Measurements from ENCODE around the gene SLCO2A1.

The SLCO2A1 gene

GRCh38 chr3:134055661-134056060, 25.9 kb upstream of the SLCO2A1 start:
- no peak for DNase-seq
- Mint-ChIP-seq H3K27ac (no peak overlapping the region), H3K27me3 (no peaks in the 10 kb centered on the region), H3K4me3 (no peak overlapping the region), H3K36me3 (ENCODE audit: low read depth) (no peaks in the 10 kb centered on the region), H3K4me1 (ENCODE audit: low read depth) (peaks cover 3% of the 10 kb centered on the region), H3K9me3 (no peaks in the 10 kb centered on the region)

GRCh38 chr3:134054881-134055280, 25.2 kb upstream of the SLCO2A1 start:
- peaks cover 3% of the 10 kb centered on the region for H3K4me1 Mint-ChIP-seq (ENCODE audit: low read depth)
- no peaks in the 10 kb centered on the region for H3K9me3 Mint-ChIP-seq
- no peak for DNase-seq
- H3K4me3 Mint-ChIP-seq, result no peak overlapping the region
- no peak overlapping the region for H3K27ac Mint-ChIP-seq
- no peaks in the 10 kb centered on the region for H3K36me3 Mint-ChIP-seq (ENCODE audit: low read depth)
- H3K27me3 Mint-ChIP-seq, result no peaks in the 10 kb centered on the region

- Mint-ChIP-seq H3K36me3 (ENCODE audit: low read depth) (no peaks in the 10 kb centered on the region), H3K9me3 (no peaks in the 10 kb centered on the region), H3K27me3 (no peaks in the 10 kb centered on the region), H3K4me3 (no peak overlapping the region), H3K4me1 (ENCODE audit: low read depth) (peaks cover 3% of the 10 kb centered on the region), H3K27ac (no peak overlapping the region)
- no peak for DNase-seq
Observed at GRCh38 chr3:134054231-134054630, 24.5 kb upstream of the SLCO2A1 start.

GRCh38 chr3:134052370-134052769, 22.6 kb upstream of the SLCO2A1 start:
- Mint-ChIP-seq H3K27ac (no peak overlapping the region), H3K4me1 (ENCODE audit: low read depth) (peaks cover 3% of the 10 kb centered on the region), H3K4me3 (no peak overlapping the region), H3K36me3 (ENCODE audit: low read depth) (no peaks in the 10 kb centered on the region), H3K9me3 (no peaks in the 10 kb centered on the region), H3K27me3 (no peaks in the 10 kb centered on the region)
- no peak for DNase-seq

GRCh38 chr3:134049676-134050075, 20.0 kb upstream of the SLCO2A1 start:
- no peak for DNase-seq
- Mint-ChIP-seq H3K9me3 (peaks cover 16% of the 10 kb centered on the region), H3K27me3 (no peaks in the 10 kb centered on the region), H3K36me3 (ENCODE audit: low read depth) (no peaks in the 10 kb centered on the region), H3K4me3 (no peak overlapping the region), H3K27ac (no peak overlapping the region), H3K4me1 (ENCODE audit: low read depth) (no peaks in the 10 kb centered on the region)

- Mint-ChIP-seq H3K27ac (no peak overlapping the region), H3K9me3 (peaks cover 17% of the 10 kb centered on the region), H3K4me3 (no peak overlapping the region), H3K36me3 (ENCODE audit: low read depth) (no peaks in the 10 kb centered on the region), H3K4me1 (ENCODE audit: low read depth) (no peaks in the 10 kb centered on the region), H3K27me3 (no peaks in the 10 kb centered on the region)
- no peak for DNase-seq
Observed at GRCh38 chr3:134048278-134048996, 18.7 kb upstream of the SLCO2A1 start.

- H3K4me1 Mint-ChIP-seq (ENCODE audit: low read depth), result no peaks in the 10 kb centered on the region
- H3K9me3 Mint-ChIP-seq, result peaks cover 17% of the 10 kb centered on the region
- H3K27me3 Mint-ChIP-seq, result peaks cover 8% of the 10 kb centered on the region
- DNase-seq, result no peak
- no peaks in the 10 kb centered on the region for H3K36me3 Mint-ChIP-seq (ENCODE audit: low read depth)
- no peak overlapping the region for H3K27ac Mint-ChIP-seq
- H3K4me3 Mint-ChIP-seq, result no peak overlapping the region
Observed at GRCh38 chr3:134044459-134044858, 14.7 kb upstream of the SLCO2A1 start.

- no peak overlapping the region for H3K4me3 Mint-ChIP-seq
- no peaks in the 10 kb centered on the region for H3K36me3 Mint-ChIP-seq (ENCODE audit: low read depth)
- H3K27me3 Mint-ChIP-seq, result peaks cover 8% of the 10 kb centered on the region
- no peak for DNase-seq
- no peak overlapping the region for H3K27ac Mint-ChIP-seq
- peaks cover 5% of the 10 kb centered on the region for H3K9me3 Mint-ChIP-seq
- H3K4me1 Mint-ChIP-seq (ENCODE audit: low read depth), result no peaks in the 10 kb centered on the region
Observed at GRCh38 chr3:134040066-134040465, 10.3 kb upstream of the SLCO2A1 start.

- Mint-ChIP-seq H3K9me3 (no peaks in the 10 kb centered on the region), H3K27me3 (peaks cover 8% of the 10 kb centered on the region), H3K27ac (no peak overlapping the region), H3K4me1 (ENCODE audit: low read depth) (no peaks in the 10 kb centered on the region), H3K36me3 (ENCODE audit: low read depth) (no peaks in the 10 kb centered on the region), H3K4me3 (no peak overlapping the region)
- DNase-seq, result no peak
Observed at GRCh38 chr3:134039161-134039862, 9.6 kb upstream of the SLCO2A1 start.

- H3K27me3 Mint-ChIP-seq, result peaks cover 8% of the 10 kb centered on the region
- no peaks in the 10 kb centered on the region for H3K9me3 Mint-ChIP-seq
- H3K36me3 Mint-ChIP-seq (ENCODE audit: low read depth), result no peaks in the 10 kb centered on the region
- no peak for DNase-seq
- no peaks in the 10 kb centered on the region for H3K4me1 Mint-ChIP-seq (ENCODE audit: low read depth)
- H3K4me3 Mint-ChIP-seq, result no peak overlapping the region
- H3K27ac Mint-ChIP-seq, result no peak overlapping the region
Observed at GRCh38 chr3:134038716-134039115, 9.0 kb upstream of the SLCO2A1 start.

GRCh38 chr3:134038071-134038491, 8.4 kb upstream of the SLCO2A1 start:
- no peak for DNase-seq
- Mint-ChIP-seq H3K9me3 (no peaks in the 10 kb centered on the region), H3K36me3 (ENCODE audit: low read depth) (no peaks in the 10 kb centered on the region), H3K4me3 (no peak overlapping the region), H3K27me3 (peaks cover 13% of the 10 kb centered on the region), H3K27ac (no peak overlapping the region), H3K4me1 (ENCODE audit: low read depth) (no peaks in the 10 kb centered on the region)

- H3K27me3 Mint-ChIP-seq, result peaks cover 15% of the 10 kb centered on the region
- H3K27ac Mint-ChIP-seq, result no peak overlapping the region
- no peak for DNase-seq
- H3K4me3 Mint-ChIP-seq, result no peak overlapping the region
- no peaks in the 10 kb centered on the region for H3K9me3 Mint-ChIP-seq
- no peaks in the 10 kb centered on the region for H3K4me1 Mint-ChIP-seq (ENCODE audit: low read depth)
- no peaks in the 10 kb centered on the region for H3K36me3 Mint-ChIP-seq (ENCODE audit: low read depth)
Observed at GRCh38 chr3:134037168-134037567, 7.4 kb upstream of the SLCO2A1 start.

GRCh38 chr3:134036291-134036690, 6.6 kb upstream of the SLCO2A1 start:
- Mint-ChIP-seq H3K36me3 (ENCODE audit: low read depth) (no peaks in the 10 kb centered on the region), H3K27ac (no peak overlapping the region)

GRCh38 chr3:134035836-134036235, 6.1 kb upstream of the SLCO2A1 start:
- Mint-ChIP-seq H3K4me1 (ENCODE audit: low read depth) (no peaks in the 10 kb centered on the region), H3K4me3 (no peak overlapping the region), H3K27ac (no peak overlapping the region), H3K9me3 (no peaks in the 10 kb centered on the region), H3K27me3 (peaks cover 20% of the 10 kb centered on the region), H3K36me3 (ENCODE audit: low read depth) (no peaks in the 10 kb centered on the region)
- DNase-seq, result no peak

More at GRCh38 chr3:134036291-134036690, 6.6 kb upstream of the SLCO2A1 start:
- Mint-ChIP-seq H3K9me3 (no peaks in the 10 kb centered on the region), H3K4me1 (ENCODE audit: low read depth) (no peaks in the 10 kb centered on the region), H3K4me3 (no peak overlapping the region), H3K27me3 (peaks cover 16% of the 10 kb centered on the region)
- no peak for DNase-seq

GRCh38 chr3:134034005-134034785, 4.5 kb upstream of the SLCO2A1 start:
- Mint-ChIP-seq H3K27me3 (peaks cover 31% of the 10 kb centered on the region), H3K27ac (no peak overlapping the region), H3K4me1 (ENCODE audit: low read depth) (peaks cover 5% of the 10 kb centered on the region), H3K36me3 (ENCODE audit: low read depth) (no peaks in the 10 kb centered on the region), H3K9me3 (no peaks in the 10 kb centered on the region), H3K4me3 (no peak overlapping the region)
- DNase-seq, result no peak
